ENCODE data around the gene TNFRSF25. TPM values are rescaled to one million over a fixed set of nuclear protein-coding genes. Genes with fewer than 3 reads are reported as not detected.

The TNFRSF25 gene
- total and polyA plus RNA-seq, 2 donors (not counting 3 experiments of a cell fraction or from before 2014, with no cell fraction given): 33.9 to 38.8 TPM

DNA sequence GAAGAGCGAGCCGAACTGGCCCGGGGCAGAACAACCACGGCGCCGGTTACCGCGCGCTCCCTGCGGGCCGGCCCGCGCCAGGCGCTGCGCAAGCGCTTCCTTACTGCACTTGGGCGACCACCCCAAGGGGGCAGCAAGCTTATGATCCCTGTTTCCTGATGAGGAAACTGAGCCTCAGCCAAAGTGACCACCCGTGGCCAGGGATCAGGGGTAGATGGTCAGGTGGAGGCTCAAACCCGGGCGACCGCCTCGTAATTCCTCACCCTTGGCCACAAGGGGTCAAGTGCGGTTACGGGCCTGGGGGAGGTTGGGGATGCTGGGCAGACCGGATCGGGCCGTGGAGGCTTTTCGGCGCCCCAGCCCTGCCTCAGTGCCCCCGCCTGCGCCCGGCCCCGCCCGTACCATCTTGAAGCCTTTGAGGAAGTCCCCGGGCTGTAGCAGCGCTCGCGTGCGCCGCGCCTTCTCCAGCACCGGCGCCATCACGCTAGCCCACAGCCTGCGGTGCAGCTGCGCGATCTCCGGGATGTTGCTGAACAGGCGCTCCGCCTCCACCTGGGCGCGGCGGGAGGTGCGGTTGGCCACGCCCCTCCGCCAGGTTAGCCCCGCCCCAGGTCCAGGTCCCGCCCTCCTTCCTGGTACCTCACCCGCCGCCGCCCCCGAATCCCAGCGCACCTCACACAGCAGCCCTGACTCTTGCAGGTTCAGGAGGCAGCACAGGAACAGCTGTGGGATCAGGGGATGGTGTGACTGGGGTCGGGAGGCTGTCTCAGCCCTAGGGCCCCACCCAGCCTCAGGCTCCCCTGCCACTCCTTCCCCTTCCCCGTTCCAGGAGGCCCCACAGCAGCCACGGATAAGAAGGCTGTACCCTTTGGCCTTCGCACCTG is 5.4 kb upstream of the TNFRSF25 start:
- no peak for DNase-seq (ENCODE audit: low read depth, low spot score)
- dilution Hi-C loops (cut with MboI; ENCODE audit: extremely low pct_ligation_motif_present, low sequenced_read_pairs): no loop called here
- H3K27me3 ChIP-seq (ENCODE audit: control insufficient read depth in 2 of 2, insufficient read depth in 2 of 2, low read length in 2 of 2): no peaks in the 10 kb centered on the region
- no peak overlapping the region for H3K4me2 ChIP-seq (ENCODE audit: insufficient read depth, low read length)
- no peaks in the 10 kb centered on the region for H3K79me2 ChIP-seq (ENCODE audit: control insufficient read depth, insufficient read depth, low read length)
- no TSS peak for BruUV-seq (replicated peaks)
- H3K9me3 ChIP-seq (replicated peaks; ENCODE audit: control insufficient read depth, insufficient read depth, low read length): no peaks in the 10 kb centered on the region
- CTCF ChIA-PET: interaction anchor here (0.8 to 1.5 kb wide), 3 partner anchors 11 to 17 kb away, joined by 3 to 6 read pairs (median 3); no protein-coding TSS in a partner anchor
- intact Hi-C loops (cut with micrococcal nuclease): no loop called here
- H3K4me3 ChIP-seq (replicated peaks in 1 of 3; ENCODE audit: insufficient read depth in 1 of 3, low read depth in 1 of 3, low read length in 3 of 3): no peak overlapping the region
- peaks cover 10 to 69% of the 10 kb centered on the region in 2 experiments for H3K36me3 ChIP-seq (ENCODE audit: control insufficient read depth in 2 of 2, extremely low read depth in 1 of 2, insufficient read depth in 2 of 2, low read length in 2 of 2)
- no peak for FAIRE-seq
- TF ChIP-seq JUN (IDR thresholded peaks at IDR 0.05; ENCODE audit: borderline replicate concordance, insufficient read depth, insufficient read length, low read depth) (no peak), EZH2 (IDR thresholded peaks at IDR 0.05; ENCODE audit: borderline replicate concordance, low read depth, low read length, severe bottlenecking) (no peak)
- no peak overlapping the region for H3K27ac ChIP-seq (ENCODE audit: insufficient read depth, low read depth, low read length)
- no peaks in the 10 kb centered on the region for H4K20me1 ChIP-seq (replicated peaks; ENCODE audit: control insufficient read depth, extremely low read depth, insufficient read depth, low read length)
- no peak overlapping the region for H2AFZ ChIP-seq (ENCODE audit: low read depth, low read length)
- no peaks in the 10 kb centered on the region for H3K9me1 ChIP-seq (replicated peaks; ENCODE audit: control insufficient read depth, extremely low read depth, insufficient read depth, low read length)
- H3K4me1 ChIP-seq (ENCODE audit: control insufficient read depth, extremely low read depth, insufficient read depth, low read length): no peaks in the 10 kb centered on the region
- POLR2A ChIA-PET: no interaction called here
- H3K9ac ChIP-seq (replicated peaks; ENCODE audit: extremely low read depth, insufficient read depth, low read length): no peak overlapping the region

DNA sequence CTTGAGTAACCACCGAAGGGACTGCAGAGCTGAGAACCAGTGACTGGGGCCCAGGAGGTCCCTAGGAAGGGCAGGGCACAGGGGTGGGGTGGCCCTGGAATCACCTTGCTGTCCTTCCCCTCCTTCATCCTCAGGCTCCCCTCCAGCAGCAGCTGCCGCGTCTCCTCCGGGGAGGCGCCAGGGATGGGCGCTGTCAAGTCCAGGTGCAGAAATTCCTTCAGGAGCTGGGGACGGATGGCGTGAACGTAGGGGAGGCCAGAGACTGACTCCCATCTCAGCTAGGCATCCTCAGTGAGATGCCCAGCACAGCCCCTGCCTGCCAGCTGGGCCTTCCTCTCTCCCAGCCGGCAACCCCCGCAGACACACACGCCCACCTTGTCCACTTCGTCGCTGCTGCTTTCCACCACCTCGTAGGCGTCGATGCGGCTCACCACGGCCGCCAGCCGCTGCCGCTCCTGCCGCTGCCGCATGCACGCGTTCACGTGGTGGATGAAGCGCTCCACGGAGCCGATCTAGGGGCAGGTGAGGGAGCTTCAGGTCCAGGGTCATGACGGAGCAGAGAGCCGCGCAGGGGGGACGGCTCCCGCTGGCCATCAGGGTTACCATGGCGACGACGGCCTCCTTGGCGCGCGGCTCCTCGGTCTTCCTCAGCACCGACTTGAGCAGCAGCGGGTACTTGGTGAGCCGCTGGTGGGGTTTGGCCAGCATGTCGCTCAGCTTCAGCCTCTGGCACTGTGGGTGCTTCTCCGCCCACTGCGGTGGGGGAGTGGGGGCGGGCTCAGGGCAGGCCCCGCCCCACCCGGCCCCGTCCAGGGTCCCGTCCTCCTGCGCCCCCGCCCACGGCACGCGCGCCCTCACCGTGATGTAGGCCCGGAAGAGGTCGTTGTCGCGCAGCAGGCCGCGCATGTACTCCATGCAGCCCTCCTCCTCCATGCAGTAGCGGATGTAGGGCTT is 4.4 kb upstream of the TNFRSF25 start:
- no TSS peak for BruUV-seq (replicated peaks)

More for the DNA sequence above, 4.4 kb upstream of the TNFRSF25 start:
- POLR2A ChIA-PET: no interaction called here
- FAIRE-seq (no peak), DNase-seq (ENCODE audit: low read depth, low spot score) (no peak)
- Histone ChIP-seq H3K79me2 (ENCODE audit: control insufficient read depth, insufficient read depth, low read length) (no peaks in the 10 kb centered on the region), H2AFZ (ENCODE audit: low read depth, low read length) (no peak overlapping the region), H3K4me1 (ENCODE audit: control insufficient read depth, extremely low read depth, insufficient read depth, low read length) (no peaks in the 10 kb centered on the region), H3K36me3 (ENCODE audit: control insufficient read depth in 2 of 2, extremely low read depth in 1 of 2, insufficient read depth in 2 of 2, low read length in 2 of 2) (peaks cover 10 to 67% of the 10 kb centered on the region in 2 experiments), H3K4me3 (replicated peaks in 1 of 3; ENCODE audit: insufficient read depth in 1 of 3, low read depth in 1 of 3, low read length in 3 of 3) (no peak overlapping the region), H3K9ac (replicated peaks; ENCODE audit: extremely low read depth, insufficient read depth, low read length) (no peak overlapping the region), H3K27me3 (ENCODE audit: control insufficient read depth in 2 of 2, insufficient read depth in 2 of 2, low read length in 2 of 2) (no peaks in the 10 kb centered on the region), H3K9me3 (replicated peaks; ENCODE audit: control insufficient read depth, insufficient read depth, low read length) (no peaks in the 10 kb centered on the region), H3K27ac (ENCODE audit: insufficient read depth, low read depth, low read length) (no peak overlapping the region), H4K20me1 (replicated peaks; ENCODE audit: control insufficient read depth, extremely low read depth, insufficient read depth, low read length) (no peaks in the 10 kb centered on the region), H3K9me1 (replicated peaks; ENCODE audit: control insufficient read depth, extremely low read depth, insufficient read depth, low read length) (no peaks in the 10 kb centered on the region), H3K4me2 (ENCODE audit: insufficient read depth, low read length) (no peak overlapping the region)
- intact Hi-C loops (cut with micrococcal nuclease) (no loop called here), dilution Hi-C loops (cut with MboI; ENCODE audit: extremely low pct_ligation_motif_present, low sequenced_read_pairs) (no loop called here)
- CTCF ChIA-PET: interaction anchor here (1.4 kb wide), 1 partner anchor 13 kb away, joined by 3 read pairs; no protein-coding TSS in a partner anchor
- TF ChIP-seq EZH2 (IDR thresholded peaks at IDR 0.05; ENCODE audit: borderline replicate concordance, low read depth, low read length, severe bottlenecking) (no peak), POLR2AphosphoS5 (IDR thresholded peaks at IDR 0.05; ENCODE audit: insufficient read depth, low read depth, low read length) (no peak), GATA2 (IDR thresholded peaks at IDR 0.05; ENCODE audit: insufficient read depth, insufficient read length, low read depth, low read length) (no peak), FOS (IDR thresholded peaks at IDR 0.05; ENCODE audit: borderline replicate concordance, insufficient read depth, low read length) (no peak), MYC (IDR thresholded peaks at IDR 0.05; ENCODE audit: low read depth, low read length) (no peak), POLR2A (IDR thresholded peaks at IDR 0.05; ENCODE audit: low read depth, low read length) (no peak), JUN (IDR thresholded peaks at IDR 0.05; ENCODE audit: borderline replicate concordance, insufficient read depth, insufficient read length, low read depth) (no peak)
- TF ChIP-seq, protein P1, sequence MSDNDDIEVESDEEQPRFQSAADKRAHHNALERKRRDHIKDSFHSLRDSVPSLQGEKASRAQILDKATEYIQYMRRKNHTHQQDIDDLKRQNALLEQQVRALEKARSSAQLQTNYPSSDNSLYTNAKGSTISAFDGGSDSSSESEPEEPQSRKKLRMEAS (IDR thresholded peaks at IDR 0.05; ENCODE audit: insufficient read depth, insufficient read length): no peak
- TF ChIP-seq, protein P2, sequence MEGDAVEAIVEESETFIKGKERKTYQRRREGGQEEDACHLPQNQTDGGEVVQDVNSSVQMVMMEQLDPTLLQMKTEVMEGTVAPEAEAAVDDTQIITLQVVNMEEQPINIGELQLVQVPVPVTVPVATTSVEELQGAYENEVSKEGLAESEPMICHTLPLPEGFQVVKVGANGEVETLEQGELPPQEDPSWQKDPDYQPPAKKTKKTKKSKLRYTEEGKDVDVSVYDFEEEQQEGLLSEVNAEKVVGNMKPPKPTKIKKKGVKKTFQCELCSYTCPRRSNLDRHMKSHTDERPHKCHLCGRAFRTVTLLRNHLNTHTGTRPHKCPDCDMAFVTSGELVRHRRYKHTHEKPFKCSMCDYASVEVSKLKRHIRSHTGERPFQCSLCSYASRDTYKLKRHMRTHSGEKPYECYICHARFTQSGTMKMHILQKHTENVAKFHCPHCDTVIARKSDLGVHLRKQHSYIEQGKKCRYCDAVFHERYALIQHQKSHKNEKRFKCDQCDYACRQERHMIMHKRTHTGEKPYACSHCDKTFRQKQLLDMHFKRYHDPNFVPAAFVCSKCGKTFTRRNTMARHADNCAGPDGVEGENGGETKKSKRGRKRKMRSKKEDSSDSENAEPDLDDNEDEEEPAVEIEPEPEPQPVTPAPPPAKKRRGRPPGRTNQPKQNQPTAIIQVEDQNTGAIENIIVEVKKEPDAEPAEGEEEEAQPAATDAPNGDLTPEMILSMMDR (IDR thresholded peaks at IDR 0.05; ENCODE audit: extremely low read depth in 1 of 2, insufficient read depth in 1 of 2, low read depth in 1 of 2, low read length in 2 of 2): no peak
